Muscle of back (tissue), 11 donors: ENCODE results near the gene KLK3. TPM values are rescaled to one million over a fixed set of nuclear protein-coding genes. Genes with fewer than 3 reads are reported as not detected.
A peak's percentile ranks its signal among the peaks of the same experiment; 100 is the strongest.
"Not testable (repeated sequence)": the region's sequence is repeated elsewhere in the genome, so short reads cannot be mapped to it uniquely, and the experiment has no call there.

Source experiments
- DNase-seq, 3 donors: peaks; one replicate each; pipeline versions ENCODE4 v3.0.0 to v3.0.0-alpha.2; 2013
- polyA plus RNA-seq, 10 donors: library from polyadenylated mRNA; unstranded; fragments of 120-200 nt; gene quantifications; one replicate each; pipeline ENCODE4 v1.2.1, GENCODE V29; 2013; ENCODE audit not compliant: insufficient read length in 10 of 10

Gene KLK3
- polyA plus RNA-seq, 10 donors = not detected

- DNase-seq = no peak
These were observed 6.3 kb downstream of the KLK3 start for GRCh38 chr19:50861010-50861409.

DNA sequence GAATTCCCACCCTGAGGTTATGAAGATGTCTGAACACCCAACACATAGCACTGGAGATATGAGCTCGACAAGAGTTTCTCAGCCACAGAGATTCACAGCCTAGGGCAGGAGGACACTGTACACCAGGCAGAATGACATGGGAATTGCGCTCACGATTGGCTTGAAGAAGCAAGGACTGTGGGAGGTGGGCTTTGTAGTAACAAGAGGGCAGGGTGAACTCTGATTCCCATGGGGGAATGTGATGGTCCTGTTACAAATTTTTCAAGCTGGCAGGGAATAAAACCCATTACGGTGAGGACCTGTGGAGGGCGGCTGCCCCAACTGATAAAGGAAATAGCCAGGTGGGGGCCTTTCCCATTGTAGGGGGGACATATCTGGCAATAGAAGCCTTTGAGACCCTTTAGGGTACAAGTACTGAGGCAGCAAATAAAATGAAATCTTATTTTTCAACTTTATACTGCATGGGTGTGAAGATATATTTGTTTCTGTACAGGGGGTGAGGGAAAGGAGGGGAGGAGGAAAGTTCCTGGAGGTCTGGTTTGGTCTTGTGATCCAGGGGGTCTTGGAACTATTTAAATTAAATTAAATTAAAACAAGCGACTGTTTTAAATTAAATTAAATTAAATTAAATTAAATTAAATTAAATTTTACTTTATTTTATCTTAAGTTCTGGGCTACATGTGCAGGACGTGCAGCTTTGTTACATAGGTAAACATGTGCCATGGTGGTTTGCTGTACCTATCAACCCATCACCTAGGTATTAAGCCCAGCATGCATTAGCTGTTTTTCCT, 7.0 kb downstream of the KLK3 start:
- no peak for DNase-seq

- DNase-seq = no peak
These were observed 14.8 kb downstream of the KLK3 start for GRCh38 chr19:50869479-50869878.

GRCh38 chr19:50870417-50871089, 15.8 kb downstream of the KLK3 start:
- DNase-seq = no peak

DNA sequence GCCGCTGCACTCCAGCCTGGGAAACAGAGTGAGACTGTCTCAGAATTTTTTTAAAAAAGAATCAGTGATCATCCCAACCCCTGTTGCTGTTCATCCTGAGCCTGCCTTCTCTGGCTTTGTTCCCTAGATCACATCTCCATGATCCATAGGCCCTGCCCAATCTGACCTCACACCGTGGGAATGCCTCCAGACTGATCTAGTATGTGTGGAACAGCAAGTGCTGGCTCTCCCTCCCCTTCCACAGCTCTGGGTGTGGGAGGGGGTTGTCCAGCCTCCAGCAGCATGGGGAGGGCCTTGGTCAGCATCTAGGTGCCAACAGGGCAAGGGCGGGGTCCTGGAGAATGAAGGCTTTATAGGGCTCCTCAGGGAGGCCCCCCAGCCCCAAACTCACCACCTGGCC, 18.3 kb downstream of the KLK3 start, which contains the start of gene KLK2:
TSS of gene KLK2 (plus strand) at position 384 of the 400 bp plus-strand sequence. CDS start 35 bp downstream, outside the sequence.
- DNase-seq = peak in 1 of 3 donors; percentile 11

- no peak for DNase-seq
These were observed 19.5 kb downstream of the KLK3 start for GRCh38 chr19:50874211-50874610.

DNA sequence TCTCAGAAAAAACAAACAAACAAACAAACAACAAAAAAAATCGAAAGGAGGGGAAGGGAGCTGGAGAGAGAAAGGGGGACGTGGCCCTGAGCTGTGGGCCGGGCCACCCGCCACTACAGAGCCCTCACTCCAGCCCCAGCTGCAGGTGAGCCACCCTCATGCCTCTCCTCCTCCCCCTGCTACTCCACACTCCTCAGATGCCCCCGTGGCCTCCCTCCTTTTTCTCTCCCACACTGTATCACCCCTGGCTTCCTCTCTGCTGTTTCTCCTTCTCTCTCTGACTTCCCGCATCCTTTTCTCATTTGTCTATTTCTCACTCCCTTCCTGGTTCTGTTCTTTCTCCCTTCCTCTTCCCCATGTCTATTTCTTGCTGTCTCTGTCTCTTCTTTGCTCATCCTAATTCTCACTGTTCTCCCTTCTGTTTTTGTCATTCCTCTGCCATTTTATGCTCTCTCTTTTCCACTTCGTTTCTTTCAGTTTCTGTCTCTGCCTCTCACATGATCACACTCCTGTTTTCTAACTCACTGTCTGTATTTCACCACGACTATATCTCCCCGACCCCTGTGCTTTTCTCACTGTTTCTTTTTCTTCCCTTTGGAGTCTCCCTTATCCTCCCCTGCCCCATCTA, 21.2 kb downstream of the KLK3 start:
- DNase-seq = no peak

- DNase-seq = peak in 1 of 3 donors; percentile 13
These were observed 21.7 kb downstream of the KLK3 start for GRCh38 chr19:50876456-50876855.

- DNase-seq = no peak
These were observed 22.6 kb downstream of the KLK3 start for GRCh38 chr19:50877338-50877737.

DNA sequence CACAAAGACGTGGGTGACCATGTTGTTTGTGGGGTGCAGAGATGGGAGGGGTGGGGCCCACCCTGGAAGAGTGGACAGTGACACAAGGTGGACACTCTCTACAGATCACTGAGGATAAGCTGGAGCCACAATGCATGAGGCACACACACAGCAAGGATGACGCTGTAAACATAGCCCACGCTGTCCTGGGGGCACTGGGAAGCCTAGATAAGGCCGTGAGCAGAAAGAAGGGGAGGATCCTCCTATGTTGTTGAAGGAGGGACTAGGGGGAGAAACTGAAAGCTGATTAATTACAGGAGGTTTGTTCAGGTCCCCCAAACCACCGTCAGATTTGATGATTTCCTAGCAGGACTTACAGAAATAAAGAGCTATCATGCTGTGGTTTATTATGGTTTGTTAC, 24.1 kb downstream of the KLK3 start:
- DNase-seq = no peak

DNA sequence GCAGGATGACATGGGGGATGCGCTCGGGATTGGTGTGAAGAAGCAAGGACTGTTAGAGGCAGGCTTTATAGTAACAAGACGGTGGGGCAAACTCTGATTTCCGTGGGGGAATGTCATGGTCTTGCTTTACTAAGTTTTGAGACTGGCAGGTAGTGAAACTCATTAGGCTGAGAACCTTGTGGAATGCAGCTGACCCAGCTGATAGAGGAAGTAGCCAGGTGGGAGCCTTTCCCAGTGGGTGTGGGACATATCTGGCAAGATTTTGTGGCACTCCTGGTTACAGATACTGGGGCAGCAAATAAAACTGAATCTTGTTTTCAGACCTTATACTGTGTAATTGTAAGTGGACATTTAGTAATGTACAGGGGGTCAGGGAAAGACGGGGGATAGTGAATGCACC, 25.5 kb downstream of the KLK3 start:
- no peak for DNase-seq

DNA sequence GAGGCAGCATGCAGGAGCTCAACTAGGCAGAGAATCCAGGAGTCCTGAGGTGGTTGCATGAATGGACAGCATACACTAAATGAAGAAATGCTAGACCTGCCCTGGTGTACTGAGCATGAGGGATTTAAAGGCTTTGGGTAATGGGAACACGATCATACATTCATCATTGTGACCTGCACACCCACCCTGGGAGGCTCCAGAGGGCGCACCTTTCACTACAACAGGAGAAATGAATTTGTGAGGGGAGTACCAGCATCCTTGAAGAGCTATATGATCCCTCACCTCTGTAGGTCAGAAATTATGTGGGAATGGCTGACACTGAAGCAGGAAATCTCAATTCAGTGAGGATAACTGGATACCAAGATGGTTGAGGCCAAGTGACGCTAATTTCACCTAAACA, 27.5 kb downstream of the KLK3 start:
- no peak for DNase-seq

DNA sequence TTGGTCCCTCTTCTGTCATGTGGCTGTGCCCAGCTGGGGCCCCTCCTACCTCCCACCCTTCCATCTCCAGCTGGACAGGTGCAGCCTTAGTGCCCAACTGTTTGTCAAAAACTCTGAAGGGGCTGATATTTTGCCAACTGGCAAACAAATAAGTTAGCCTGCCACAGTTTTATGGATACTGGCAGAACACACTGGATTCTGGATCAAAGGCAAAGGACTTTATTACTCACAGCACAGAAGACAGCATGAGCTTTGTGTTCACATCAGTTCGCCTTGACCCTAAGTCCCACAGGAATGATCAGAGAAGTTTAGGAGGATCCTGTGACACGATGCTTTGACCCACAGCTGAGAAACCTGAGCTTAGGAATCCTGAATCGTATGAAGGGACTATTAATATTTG, 34.9 kb downstream of the KLK3 start:
- DNase-seq = no peak

GRCh38 chr19:50890422-50891252, 35.9 kb downstream of the KLK3 start:
- no peak for DNase-seq

DNA sequence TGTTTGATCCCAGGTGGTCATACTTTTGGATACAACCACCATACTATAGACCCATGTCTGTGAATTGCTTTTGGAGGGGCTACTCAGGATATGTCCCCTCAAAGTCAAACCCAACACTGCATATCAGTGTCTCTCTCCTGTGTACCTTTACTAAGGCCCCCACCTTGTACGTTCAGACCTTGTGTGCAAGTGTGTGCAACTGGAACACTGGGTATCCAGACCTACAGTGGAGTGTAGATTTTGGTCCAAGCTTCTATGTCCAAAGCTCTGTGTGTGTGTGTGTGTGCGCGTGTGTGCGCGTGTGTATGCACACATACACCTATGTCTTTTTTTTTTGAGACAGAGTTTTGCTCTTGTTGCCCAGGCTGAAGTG, 36.5 kb downstream of the KLK3 start:
- no peak for DNase-seq

GRCh38 chr19:50893047-50893736, 38.5 kb downstream of the KLK3 start:
- no peak for DNase-seq

- no peak for DNase-seq
These were observed 40.0 kb downstream of the KLK3 start for GRCh38 chr19:50894478-50895356.

DNA sequence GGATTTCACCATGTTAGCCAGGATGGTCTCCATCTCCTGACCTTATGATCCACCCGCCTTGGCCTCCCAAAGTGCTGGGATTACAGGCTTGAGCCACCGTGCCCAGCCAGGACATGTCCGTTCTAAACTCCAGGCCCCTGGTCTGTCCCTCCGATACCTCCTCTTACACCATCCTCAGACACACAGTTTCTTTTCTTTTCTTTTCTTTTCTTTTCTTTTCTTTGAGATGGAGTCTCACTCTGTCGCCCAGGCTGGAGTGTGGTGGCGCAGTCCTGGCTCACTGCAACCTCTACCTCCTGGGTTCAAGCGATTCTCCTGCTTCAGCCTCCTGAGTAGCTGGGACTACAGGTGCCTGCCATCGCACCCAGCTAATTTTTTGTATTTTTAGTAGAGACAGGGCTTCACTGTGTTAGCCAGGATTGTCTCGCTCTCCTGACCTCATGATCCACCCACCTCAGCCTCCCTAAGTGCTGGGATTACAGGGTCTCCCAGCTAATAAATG, 41.4 kb downstream of the KLK3 start:
- not testable (repeated sequence) for DNase-seq

GRCh38 chr19:50896591-50897190, 42.0 kb downstream of the KLK3 start:
- no peak for DNase-seq

- no peak for DNase-seq
These were observed 42.5 kb downstream of the KLK3 start for GRCh38 chr19:50897191-50897607.
